H9 (cell line): ENCODE measurements around the gene DPYD. TPM values are rescaled to one million over a fixed set of nuclear protein-coding genes. Genes with fewer than 3 reads are reported as not detected.

Experiments
- DNase-seq: peaks from one replicate; pipeline ENCODE4 v3.0.0-alpha.2; 2017
- H2AFZ ChIP-seq: one replicate; pipeline ENCODE4 v1.6.1; 2013; ENCODE audit warnings: mild to moderate bottlenecking, low read length, control low read depth, moderate library complexity
- H2AK5ac ChIP-seq: 2 replicates; pipeline ENCODE4 v1.6.1; 2013; ENCODE audit warnings: low read length, control low read depth, mixed read lengths; ENCODE audit not compliant: insufficient read length
- H2BK120ac ChIP-seq: one replicate; pipeline ENCODE4 v1.6.1; 2013; ENCODE audit warnings: low read depth, mild to moderate bottlenecking, low read length, control low read depth, inconsistent platforms; ENCODE audit not compliant: poor library complexity, severe bottlenecking
- H2BK12ac ChIP-seq: 2 replicates; pipeline ENCODE4 v1.6.1; 2013; ENCODE audit warnings: low read length, control low read depth, mixed read lengths, low read depth; ENCODE audit not compliant: insufficient read length
- H2BK15ac ChIP-seq: 2 replicates; pipeline ENCODE4 v1.6.1; 2013; ENCODE audit warnings: low read depth, low read length, control low read depth
- H2BK20ac ChIP-seq: one replicate; pipeline ENCODE4 v1.6.1; 2013; ENCODE audit warnings: low read depth, mild to moderate bottlenecking, low read length, control low read depth, inconsistent platforms; ENCODE audit not compliant: poor library complexity, severe bottlenecking
- H2BK5ac ChIP-seq: 2 replicates; pipeline ENCODE4 v1.6.1; 2013; ENCODE audit warnings: low read length, control low read depth, mixed read lengths; ENCODE audit not compliant: insufficient read length
- H3K14ac ChIP-seq: 2 replicates; pipeline ENCODE4 v1.6.1; 2013; ENCODE audit warnings: low read length, control low read depth; ENCODE audit not compliant: insufficient read depth
- H3K18ac ChIP-seq: 2 replicates; pipeline ENCODE4 v1.6.1; 2013; ENCODE audit warnings: low read depth, mild to moderate bottlenecking, mixed read lengths, low read length, control low read depth; ENCODE audit not compliant: insufficient read length
- H3K23ac ChIP-seq: 2 replicates; pipeline ENCODE4 v1.6.1; 2013; ENCODE audit warnings: low read length, control low read depth, mixed read lengths, low read depth; ENCODE audit not compliant: insufficient read length
- H3K23me2 ChIP-seq: 2 replicates; pipeline ENCODE4 v1.6.1; 2013; ENCODE audit warnings: low read depth, mild to moderate bottlenecking, mixed read lengths, low read length, control low read depth; ENCODE audit not compliant: insufficient read length, poor library complexity, severe bottlenecking
- H3K27ac ChIP-seq: 2 replicates; pipeline ENCODE4 v1.5.1; 2013; ENCODE audit warnings: low read length, control low read depth, mixed read lengths, low read depth; ENCODE audit not compliant: insufficient read length
- H3K27me3 ChIP-seq: 2 replicates; pipeline ENCODE4 v1.6.1; 2013; ENCODE audit warnings: low read length, control low read depth, inconsistent platforms; ENCODE audit not compliant: insufficient read depth
- H3K4ac ChIP-seq: 2 replicates; pipeline ENCODE4 v1.6.1; 2013; ENCODE audit warnings: low read depth, mild to moderate bottlenecking, control low read depth, inconsistent platforms, low read length, moderate library complexity
- H3K4me1 ChIP-seq: 2 replicates; pipeline ENCODE4 v1.6.1; 2013; ENCODE audit warnings: low read length, control low read depth, inconsistent platforms; ENCODE audit not compliant: insufficient read depth
- H3K4me2 ChIP-seq: 2 replicates; pipeline ENCODE4 v1.6.1; 2013; ENCODE audit warnings: low read length, control low read depth, mixed read lengths; ENCODE audit not compliant: insufficient read length, insufficient read depth
- H3K56ac ChIP-seq: 2 replicates; pipeline ENCODE4 v1.6.1; 2013; ENCODE audit warnings: low read depth, mild to moderate bottlenecking, mixed read lengths, low read length, control low read depth; ENCODE audit not compliant: insufficient read length
- H3K79me1 ChIP-seq: 2 replicates; pipeline ENCODE4 v1.6.1; 2013; ENCODE audit warnings: low read depth, mild to moderate bottlenecking, moderate library complexity, low read length, control low read depth, inconsistent platforms; ENCODE audit not compliant: insufficient read depth, poor library complexity, severe bottlenecking
- H3K79me2 ChIP-seq: 2 replicates; pipeline ENCODE4 v1.6.1; 2013; ENCODE audit warnings: low read length, control low read depth, inconsistent platforms; ENCODE audit not compliant: insufficient read depth
- H3K9ac ChIP-seq: 2 replicates; pipeline ENCODE4 v1.6.1; 2013; ENCODE audit warnings: low read length, control low read depth, mixed read lengths; ENCODE audit not compliant: insufficient read length; ENCODE audit errors: extremely low read depth
- H3K9me3 ChIP-seq: one replicate; pipeline ENCODE4 v1.6.1; 2013; ENCODE audit warnings: low read depth, low read length, inconsistent platforms; ENCODE audit not compliant: control insufficient read depth
- H3T11ph ChIP-seq: one replicate; pipeline ENCODE4 v1.6.1; 2013; ENCODE audit warnings: mild to moderate bottlenecking, low read length, control low read depth, inconsistent platforms
- H4K20me1 ChIP-seq: one replicate; pipeline ENCODE4 v1.6.1; 2013; ENCODE audit not compliant: control insufficient read depth, insufficient read length, insufficient read depth
- H4K5ac ChIP-seq: 2 replicates; pipeline ENCODE4 v1.6.1; 2013; ENCODE audit warnings: low read depth, mild to moderate bottlenecking, mixed read lengths, low read length, control low read depth; ENCODE audit not compliant: insufficient read length
- H4K8ac ChIP-seq: replicated peaks from 2 replicates; pipeline ENCODE4 v1.6.1; 2013; ENCODE audit warnings: low read length, control low read depth, mixed read lengths, low read depth; ENCODE audit not compliant: insufficient read length
- H4K91ac ChIP-seq: 2 replicates; pipeline ENCODE4 v1.6.1; 2013; ENCODE audit warnings: low read depth, mild to moderate bottlenecking, moderate library complexity, mixed read lengths, low read length, control low read depth; ENCODE audit not compliant: insufficient read length
- H3K27ac Mint-ChIP-seq, 3 experiments: 2 replicates in 2 of 3; 3 replicates in 1 of 3; pipeline ENCODE4 v1.8.0; 2020 to 2021; ENCODE audit warnings: mixed read lengths in 3 of 3, mild to moderate bottlenecking in 1 of 3, moderate library complexity in 1 of 3
- H3K27me3 Mint-ChIP-seq: 2 replicates; pipeline ENCODE4 v1.8.0; 2021; ENCODE audit warnings: low read depth, mild to moderate bottlenecking, moderate library complexity, mixed read lengths
- H3K36me3 Mint-ChIP-seq, 3 experiments: 2 replicates in 2 of 3; 3 replicates in 1 of 3; pipeline ENCODE4 v1.8.0; 2020 to 2021; ENCODE audit warnings: low read depth in 3 of 3, mixed read lengths in 3 of 3; ENCODE audit not compliant: insufficient read depth in 1 of 3
- H3K4me1 Mint-ChIP-seq, 2 experiments: 2 replicates each; pipeline ENCODE4 v1.8.0; 2020; ENCODE audit warnings: mixed read lengths in 2 of 2
- H3K4me3 Mint-ChIP-seq, 2 experiments: 2 replicates in 1 of 2; 3 replicates in 1 of 2; pipeline ENCODE4 v1.8.0; 2020 to 2021; ENCODE audit warnings: mild to moderate bottlenecking in 2 of 2, mixed read lengths in 2 of 2, moderate library complexity in 1 of 2
- H3K9me3 Mint-ChIP-seq, 2 experiments: 2 replicates in 1 of 2; 3 replicates in 1 of 2; pipeline ENCODE4 v1.8.0; 2020; ENCODE audit warnings: mild to moderate bottlenecking in 2 of 2, mixed read lengths in 2 of 2, moderate library complexity in 1 of 2
- CTCF ChIP-seq: fragments of 200-600 bp; sonication (generic); conservative IDR thresholded peaks from 3 replicates; pipeline ENCODE4 v1.8.0; 2021; ENCODE audit warnings: antibody characterized with exemption, mild to moderate bottlenecking
- total RNA-seq: library from RNA; stranded (reverse); gene quantifications from 2 replicates; pipeline ENCODE4 v1.2.1, GENCODE V29; 2021

The DPYD gene
- total RNA-seq, 1 experiment from 2014 or later, result 0.37 TPM

DNA sequence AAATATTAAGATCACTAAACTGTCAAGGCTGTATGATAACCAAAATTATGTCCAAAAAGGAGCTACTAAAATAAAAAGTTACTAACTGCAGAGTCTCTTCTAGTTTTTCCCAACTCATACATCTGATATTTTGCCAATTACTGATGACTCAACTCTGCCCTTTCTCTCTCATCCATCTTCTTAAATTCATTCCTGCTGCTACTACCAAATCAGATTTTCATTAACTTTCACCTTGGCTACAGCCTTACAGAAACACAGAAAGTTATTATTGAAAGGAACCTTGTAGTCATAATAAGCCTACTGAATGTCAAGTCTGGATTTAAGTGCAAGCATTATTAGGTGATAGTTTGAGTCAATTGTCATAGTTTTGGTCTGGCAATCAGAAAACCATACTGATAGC lies 273.1 kb downstream of the DPYD start:
- Histone ChIP-seq H4K8ac (no peak overlapping the region), H3K18ac (no peak overlapping the region), H2BK5ac (no peak overlapping the region), H3K23ac (no peak overlapping the region), H3K56ac (no peak overlapping the region), H3K79me1 (no peaks in the 10 kb centered on the region), H2BK15ac (no peak overlapping the region), H3K9me3 (no peaks in the 10 kb centered on the region), H3K4me2 (no peak overlapping the region), H2BK120ac (no peak overlapping the region), H2BK20ac (no peak overlapping the region), H3K27ac (no peak overlapping the region), H3K9ac (no peak overlapping the region), H3T11ph (no peak overlapping the region), H2BK12ac (no peak overlapping the region), H4K5ac (no peak overlapping the region), H4K91ac (no peak overlapping the region), H3K79me2 (no peaks in the 10 kb centered on the region), H2AK5ac (no peak overlapping the region), H3K4me1 (no peaks in the 10 kb centered on the region), H2AFZ (no peak overlapping the region), H3K4ac (no peak overlapping the region), H4K20me1 (no peaks in the 10 kb centered on the region), H3K23me2 (no peaks in the 10 kb centered on the region), H3K27me3 (no peaks in the 10 kb centered on the region), H3K14ac (no peak overlapping the region)
- Mint-ChIP-seq H3K4me1 (peaks cover 4% of the 10 kb centered on the region in 2 experiments; a peak in 2 of 4 replicates), H3K4me3 (no peak overlapping the region), H3K27me3 (no peaks in the 10 kb centered on the region), H3K9me3 (peaks cover 15 to 23% of the 10 kb centered on the region in 2 experiments), H3K36me3 (peaks cover 0 to 15% (median 3%) of the 10 kb centered on the region in 3 experiments; a peak in 5 of 7 replicates), H3K27ac (no peak overlapping the region)
- DNase-seq, result no peak
- no peak for TF ChIP-seq CTCF
